Activated CD4-positive, alpha-beta T cell treated with anti-CD3 and anti-CD28 coated beads for 4 hours (primary cell): ENCODE measurements around the gene FBLIM1.

ENCODE experiments used
- DNase-seq, 2 donors: peaks; one replicate each; pipeline ENCODE4 v3.0.0-alpha.2; 2020

The FBLIM1 gene

DNA sequence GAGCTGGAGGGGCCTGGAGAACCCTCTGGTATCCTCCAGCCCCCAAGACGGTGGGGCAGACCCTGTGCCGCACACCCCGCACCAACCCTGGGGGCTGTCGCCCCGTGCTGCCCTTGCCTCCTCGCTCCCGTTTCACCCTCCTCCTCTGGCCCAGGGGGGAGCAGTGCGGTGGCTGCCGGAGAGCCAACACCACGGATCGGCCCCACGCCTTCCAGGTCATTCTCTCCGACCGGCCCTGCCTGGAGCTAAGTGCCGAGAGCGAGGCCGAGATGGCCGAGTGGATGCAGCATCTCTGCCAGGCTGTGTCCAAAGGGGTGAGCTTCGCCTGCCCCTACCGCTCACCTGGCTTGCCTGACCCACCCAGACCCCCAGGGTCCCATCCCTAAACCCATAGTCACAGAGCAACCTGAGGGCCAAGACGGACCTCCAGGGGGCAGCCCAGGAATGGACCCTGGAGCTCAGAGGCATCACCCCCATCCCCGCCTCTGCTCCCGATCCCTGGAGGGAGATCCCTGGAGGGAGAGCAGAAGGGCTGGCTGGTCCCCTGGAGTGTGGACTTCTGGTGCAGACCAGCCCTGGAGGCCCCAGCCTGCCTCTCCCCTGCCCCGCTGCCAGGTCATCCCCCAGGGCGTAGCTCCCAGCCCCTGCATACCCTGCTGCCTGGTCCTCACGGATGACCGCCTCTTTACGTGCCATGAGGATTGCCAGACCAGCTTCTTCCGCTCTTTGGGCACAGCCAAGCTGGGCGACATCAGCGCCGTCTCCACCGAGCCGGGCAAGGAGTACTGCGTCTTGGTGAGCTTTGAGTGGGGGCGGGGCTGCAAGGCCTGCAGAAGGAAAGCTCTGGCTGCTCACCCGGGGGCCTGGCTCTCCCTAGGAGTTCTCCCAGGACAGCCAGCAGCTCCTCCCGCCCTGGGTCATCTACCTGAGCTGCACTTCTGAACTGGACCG is 26.6 kb upstream of the FBLIM1 start:
- no peak for DNase-seq

DNA sequence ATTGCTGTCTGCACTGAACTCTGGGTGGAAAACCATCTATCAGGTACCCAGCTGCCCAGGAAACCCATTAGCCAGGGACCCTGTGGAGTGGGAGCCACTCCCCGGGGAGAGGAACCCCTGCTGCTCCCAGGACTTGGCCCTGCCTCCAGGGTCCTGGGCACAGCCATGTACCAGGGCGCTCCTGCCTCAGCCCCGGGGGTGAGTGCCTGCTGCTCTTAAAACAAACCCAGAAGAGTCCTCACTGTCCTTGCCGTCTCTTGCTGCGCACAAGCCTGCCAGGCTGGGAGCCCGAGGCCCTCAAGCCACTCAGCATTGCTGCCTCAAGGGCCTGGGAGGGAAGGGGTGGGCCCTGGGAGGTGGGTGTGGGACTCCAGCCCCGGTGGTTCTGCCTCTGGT is 25.9 kb upstream of the FBLIM1 start:
- DNase-seq, result no peak

DNA sequence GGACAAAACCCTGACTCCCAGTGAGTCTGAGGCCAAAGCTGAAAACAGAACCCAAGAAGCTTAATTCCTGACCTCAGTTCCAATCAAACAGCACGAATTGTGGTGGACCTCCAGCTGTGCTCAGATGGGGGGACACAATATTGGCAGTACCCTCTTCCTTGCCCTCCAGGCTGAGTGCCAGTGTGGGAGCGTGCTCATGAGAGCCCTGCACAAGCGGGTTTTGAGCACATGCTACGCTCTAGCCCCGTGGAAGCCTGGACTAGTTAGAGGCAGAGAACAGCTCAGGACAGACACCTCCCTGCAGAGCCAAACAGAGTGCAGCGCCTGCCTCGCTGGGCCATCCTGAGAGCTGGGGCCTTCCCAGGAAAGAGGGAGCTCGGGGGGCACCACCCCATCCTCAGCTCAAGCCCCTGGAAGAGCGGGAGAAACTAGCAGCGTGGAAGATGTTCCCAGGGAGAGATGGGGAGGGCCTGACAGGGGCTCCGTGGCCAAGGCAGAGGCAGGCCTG is 25.3 kb upstream of the FBLIM1 start:
- no peak for DNase-seq

DNA sequence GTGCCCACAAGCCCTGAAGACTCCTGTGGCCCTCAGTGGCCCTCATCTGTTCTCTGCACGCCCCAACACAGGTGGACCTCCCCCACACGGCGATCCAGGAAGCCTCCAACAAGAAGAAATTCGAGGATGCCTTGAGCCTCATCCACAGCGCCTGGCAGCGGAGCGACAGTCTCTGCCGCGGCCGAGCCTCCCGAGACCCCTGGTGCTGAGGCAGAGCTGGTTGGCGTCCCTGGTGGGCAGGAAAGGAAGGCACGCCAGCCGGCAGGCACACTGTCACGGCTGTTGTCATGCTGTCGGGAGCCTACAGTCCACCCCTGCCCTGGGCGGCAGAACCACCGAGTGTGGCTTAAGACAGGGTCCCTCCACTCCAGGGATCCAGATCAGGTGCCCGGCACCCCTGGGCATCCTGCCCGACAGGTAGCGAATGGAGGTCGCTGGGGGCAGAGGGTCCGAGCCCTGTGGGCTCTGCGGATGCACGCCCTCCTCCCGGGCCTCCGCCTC is 24.8 kb upstream of the FBLIM1 start:
- DNase-seq, result no peak

DNA sequence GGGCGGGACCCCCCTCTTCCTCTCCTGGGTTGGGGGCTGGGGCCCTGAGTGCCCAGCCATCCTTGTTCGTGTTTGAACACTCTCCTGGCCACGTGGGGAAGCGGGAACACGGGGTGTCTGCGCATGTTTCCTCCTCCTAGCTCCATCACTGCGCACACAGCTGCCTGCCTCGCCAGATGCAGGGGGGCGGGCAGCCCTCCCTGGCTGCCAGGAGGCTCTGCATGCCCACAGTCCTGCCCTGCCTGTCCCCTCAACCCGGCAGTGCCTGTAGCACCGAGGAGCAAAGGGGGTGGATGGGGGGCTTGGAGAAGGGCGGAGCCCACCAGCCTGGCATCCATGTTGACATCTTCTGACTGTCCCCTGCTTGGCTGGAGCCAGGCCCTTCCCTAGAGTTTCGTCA is 24.3 kb upstream of the FBLIM1 start:
- no peak for DNase-seq

DNA sequence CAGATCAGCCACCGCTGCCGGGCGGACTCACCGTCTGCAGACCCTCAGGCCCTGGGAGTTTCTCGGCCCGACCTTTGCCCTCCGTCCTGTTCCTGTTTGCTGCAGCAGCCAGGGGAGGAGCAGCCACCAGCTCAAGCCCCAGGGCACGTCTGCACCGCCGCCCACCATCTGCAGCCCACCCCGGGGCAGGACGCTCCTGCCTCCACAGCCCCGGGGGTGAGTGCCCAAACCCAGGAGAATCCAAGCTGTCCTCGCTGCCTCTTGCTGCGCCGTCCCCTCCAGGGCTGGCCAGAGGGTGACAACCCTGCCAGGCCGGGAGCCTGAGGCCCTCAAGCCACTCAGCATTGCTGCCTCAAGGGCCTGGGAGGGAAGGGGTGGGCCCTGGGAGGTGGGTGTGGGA is 23.7 kb upstream of the FBLIM1 start:
- no peak for DNase-seq

DNA sequence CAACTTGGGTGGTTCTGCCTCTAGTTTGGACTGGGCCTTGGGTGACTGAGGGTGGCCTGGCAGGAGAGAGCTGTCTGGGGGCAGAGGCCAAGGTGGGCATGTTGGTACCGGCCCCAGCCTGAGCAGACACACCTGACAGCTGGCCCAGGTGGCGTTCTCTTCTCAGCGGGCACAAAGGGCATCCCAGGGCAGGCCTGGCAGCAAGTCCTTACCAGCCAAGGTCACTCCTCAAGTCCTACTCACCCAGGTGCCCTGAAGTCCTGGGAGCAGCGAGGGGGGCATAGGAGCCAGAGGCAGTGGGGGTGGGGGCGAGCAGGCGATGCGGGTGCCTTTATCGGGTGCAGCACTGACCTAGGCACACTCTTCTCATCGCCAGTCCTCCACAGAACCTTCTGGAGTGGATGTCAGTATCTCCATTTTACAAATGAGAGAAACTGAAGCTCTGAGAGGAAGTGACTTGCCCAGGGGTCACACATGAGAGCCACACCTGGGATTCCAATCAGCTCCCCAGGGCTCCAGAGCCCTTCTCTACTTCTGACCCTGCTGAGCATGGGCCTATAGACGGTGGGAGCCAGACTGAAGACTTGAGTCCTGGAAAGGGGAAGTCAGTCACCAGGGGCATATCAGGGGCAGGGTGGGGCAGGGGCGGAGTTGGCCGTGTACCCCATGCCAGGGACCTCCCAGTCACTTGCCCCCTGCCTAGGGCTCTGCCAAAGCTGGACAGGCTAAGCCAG is 23.1 kb upstream of the FBLIM1 start:
- DNase-seq, result no peak

DNA sequence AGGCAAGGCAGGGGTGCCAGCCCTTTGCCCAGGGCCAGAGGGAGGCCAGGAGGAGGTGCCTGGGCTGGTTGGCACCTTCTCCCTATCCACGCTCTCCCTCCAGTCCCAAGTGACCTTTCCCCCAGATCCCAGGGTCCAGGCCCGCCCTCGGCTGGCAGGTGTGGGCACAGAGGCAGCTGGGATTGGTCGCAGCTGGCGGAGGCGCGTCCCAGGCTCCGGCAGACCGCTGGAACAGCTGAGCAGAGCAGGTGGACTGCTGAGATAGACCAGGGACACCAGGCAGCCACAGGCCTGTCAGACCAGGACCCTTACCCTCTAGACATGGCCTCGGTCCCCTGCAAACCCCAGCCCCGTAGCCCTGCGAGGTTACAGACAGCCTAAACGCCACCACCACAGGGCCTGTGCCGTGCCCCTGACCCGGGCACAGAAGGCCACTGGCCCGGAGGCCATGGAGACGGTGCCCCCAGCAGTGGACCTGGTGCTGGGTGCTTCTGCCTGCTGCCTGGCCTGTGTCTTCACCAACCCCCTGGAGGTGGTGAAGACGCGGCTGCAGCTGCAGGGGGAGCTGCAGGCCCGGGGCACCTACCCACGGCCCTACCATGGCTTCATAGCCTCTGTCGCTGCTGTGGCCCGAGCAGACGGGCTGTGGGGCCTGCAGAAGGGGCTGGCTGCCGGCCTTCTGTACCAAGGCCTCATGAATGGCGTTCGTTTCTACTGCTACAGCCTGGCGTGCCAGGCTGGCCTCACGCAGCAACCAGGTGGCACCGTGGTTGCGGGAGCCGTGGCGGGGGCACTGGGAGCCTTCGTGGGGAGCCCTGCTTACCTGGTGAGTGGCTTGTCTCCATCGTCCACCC is 22.3 kb upstream of the FBLIM1 start, which contains the start of gene SLC25A34:
Gene SLC25A34, plus strand, starts transcription at position 221 of the 854 bp plus-strand sequence. Its CDS starts 228 bp downstream, at position 449.
- DNase-seq, result no peak

DNA sequence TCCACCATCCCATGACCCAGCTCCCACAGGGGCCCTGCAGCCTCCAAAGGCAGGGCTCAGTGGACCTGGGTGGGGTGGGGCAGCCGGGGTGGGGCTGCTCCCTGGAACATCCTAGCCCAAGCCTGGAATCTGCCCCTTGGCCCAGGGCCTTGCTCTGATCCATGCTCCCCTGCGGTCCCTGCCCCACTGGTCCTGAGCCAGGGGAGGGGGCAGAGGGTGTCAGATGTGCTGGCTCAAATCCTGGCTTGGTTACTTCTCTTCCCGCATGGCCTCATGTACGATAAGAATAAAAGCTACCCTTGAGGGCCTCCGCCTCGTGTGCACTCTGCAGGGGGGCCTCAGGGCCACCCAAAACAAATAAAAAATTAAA is 21.7 kb upstream of the FBLIM1 start:
- no peak for DNase-seq

DNA sequence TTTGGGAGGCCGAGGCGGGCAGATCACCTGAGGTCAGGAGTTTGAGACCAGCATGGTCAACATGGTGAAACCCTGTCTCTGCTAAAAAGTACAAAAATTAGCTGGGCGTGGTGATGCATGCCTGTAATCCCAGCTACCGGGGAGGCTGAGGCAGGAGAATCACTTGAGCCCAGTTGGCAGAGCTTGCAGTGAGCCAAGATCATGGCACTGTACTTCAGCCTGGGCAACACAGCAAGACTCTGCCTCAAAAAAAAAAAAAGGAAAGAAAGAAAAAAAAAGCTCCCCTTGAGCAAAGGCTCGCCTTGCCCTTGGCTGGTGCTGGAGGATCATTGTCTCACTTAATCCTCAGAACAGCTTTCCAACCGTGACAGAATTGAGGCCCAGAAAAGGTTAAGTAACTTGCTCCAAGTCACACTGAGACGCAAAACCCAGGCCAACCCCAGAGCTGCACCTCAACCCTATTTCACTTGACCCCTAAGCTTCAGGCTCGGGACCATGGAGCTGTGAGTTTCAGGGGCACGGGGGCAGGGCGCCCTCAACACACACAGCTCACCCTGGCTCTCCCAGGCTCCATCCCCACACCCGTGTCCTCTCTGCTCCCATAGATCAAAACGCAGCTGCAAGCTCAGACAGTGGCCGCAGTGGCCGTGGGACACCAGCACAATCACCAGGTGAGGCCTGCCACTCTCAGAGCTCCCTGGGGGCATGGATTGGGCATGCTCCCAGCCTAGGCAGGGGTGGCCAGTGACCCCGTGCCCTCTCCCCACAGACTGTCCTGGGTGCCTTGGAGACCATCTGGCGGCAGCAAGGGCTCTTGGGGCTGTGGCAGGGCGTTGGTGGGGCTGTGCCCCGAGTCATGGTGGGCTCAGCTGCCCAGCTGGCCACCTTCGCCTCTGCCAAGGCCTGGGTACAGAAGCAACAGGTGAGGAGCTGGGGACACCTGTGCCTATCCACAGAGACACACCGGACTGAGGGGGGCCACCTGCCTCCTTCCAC is 21.0 kb upstream of the FBLIM1 start:
- no peak for DNase-seq

DNA sequence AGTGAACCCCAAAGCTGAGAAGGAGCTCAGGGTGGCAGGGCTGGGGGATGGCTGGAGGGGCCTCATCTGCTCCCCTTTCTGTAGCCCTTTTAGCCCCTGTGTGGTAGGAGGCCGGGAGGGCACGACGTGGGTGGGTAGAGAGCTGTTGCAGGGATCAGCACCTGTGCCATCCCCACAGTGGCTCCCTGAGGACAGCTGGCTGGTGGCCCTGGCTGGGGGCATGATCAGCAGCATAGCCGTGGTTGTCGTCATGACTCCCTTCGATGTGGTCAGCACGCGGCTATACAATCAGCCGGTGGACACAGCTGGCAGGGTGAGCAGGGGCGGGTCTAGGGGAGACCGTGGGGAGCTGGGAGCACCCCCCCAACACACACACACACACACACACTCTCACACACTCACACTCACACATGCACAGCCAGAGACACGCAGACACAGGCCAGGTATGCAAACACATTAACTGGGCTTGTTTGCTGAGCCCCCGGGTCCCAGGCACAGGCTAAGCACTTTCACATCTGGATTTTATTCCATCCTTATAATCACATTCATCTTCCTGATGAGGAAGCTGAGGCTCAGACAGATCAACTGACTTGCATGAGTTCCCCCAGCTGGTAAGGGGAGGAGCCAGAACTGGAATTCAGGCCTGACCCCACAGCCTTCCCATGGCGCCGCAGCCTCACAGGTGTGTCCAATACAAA is 20.0 kb upstream of the FBLIM1 start:
- DNase-seq, result no peak

DNA sequence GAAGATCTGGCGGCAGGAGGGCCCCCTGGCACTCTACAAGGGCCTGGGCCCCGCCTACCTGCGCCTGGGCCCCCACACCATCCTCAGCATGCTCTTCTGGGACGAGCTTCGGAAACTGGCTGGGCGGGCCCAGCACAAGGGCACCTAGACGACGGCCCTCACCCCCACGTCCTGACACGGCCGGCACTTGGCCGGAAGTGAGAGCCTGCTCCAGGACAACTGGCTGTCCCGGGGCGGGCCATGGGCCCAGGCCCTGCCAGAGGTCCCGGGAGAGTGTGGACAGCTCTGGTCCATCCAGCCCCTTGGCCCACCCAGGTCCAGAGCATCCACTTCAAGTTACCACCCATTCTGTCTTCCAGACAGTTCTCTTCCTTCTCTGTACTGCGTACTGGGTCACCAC is 19.3 kb upstream of the FBLIM1 start:
- no peak for DNase-seq

DNA sequence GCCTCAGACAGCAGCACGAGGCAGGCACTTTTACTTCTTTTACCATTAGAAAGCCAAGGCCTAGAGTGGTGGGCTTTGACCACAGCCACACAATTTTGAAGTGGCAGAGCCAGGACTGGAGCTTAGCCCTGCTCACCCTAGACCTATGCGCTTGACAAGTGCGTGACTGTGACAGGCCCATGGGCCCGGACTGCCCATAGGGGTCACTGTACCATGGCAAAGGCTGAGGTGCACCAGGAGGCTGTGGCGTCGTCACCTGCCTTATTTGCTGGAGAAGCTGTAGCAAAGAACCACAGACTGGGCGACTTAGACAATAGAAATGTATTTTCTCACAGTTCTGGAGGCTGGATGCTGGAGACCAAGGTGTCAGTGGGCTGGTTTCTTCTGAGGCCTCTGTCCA is 18.9 kb upstream of the FBLIM1 start:
- DNase-seq, result no peak

DNA sequence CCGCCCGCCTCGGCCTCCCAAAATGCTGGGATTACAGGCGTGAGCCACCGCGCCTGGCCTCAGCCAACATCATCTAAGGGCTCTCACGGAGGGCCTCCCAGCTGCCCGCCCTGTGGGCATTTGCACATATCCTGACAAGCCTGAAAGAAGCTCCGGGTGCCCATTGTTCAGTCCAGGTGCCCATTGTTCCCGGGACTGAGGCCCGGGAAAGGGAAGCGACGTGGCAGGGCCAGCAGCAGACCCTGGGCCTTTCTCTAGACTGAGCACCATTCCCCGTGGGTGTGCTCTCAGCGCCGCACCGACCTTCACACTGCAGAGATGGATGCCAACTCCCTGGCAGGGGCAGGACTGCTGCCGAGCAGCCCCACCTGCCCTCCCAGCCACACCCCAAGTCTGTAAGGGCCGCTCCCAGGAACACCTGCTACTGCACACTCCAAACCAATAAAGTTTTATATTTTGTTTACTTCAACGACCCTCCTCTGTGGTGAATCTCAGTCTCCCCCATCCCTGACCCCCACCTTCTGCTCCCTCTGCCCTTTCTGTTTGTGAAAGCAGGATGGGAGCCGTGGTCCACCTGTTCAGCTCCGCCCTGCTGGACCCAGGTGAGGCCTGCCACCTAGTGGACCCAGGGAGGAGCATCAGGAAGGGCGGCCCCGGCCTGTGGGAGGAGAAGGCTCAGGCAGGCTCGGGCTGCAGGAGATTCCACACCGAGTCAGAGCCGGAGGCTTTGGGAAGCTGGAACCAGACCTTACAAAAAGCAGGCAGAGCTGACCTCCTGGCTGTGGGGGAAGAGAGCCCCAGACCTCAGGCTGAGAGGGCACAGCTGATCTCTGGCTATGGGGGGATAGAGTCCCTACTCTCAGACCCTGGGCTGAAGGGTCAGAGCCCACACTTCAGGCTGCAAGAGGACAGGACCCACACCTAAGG is 17.4 kb upstream of the FBLIM1 start:
- DNase-seq, result peak; percentile 57 to 62

DNA sequence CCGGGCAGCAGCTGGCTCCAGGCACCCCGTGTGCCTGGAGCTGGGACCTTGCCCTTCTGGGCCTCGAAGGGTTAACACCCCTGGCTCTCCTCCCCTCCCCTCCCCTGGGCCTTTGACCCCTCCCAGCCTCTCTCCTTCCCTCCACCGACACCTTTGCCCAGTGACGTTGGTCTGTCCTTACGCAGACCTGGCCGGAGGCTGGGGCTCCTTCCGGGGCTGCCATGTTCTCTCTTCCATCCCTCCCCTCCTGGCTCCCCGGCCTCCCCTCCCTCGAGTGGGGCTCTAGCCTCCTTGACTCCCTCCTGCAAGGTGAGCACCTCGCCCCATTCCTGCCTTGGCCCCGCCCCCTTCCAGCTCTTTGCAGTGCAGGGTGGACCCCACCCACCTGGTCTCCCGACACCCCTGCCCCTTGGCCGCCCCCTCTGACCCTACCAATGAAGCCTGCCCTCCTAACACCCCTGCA is 16.2 kb upstream of the FBLIM1 start, which contains the start of gene TMEM82:
Gene TMEM82, plus strand, starts transcription at position 161 of the 463 bp plus-strand sequence. Its CDS starts 61 bp downstream, at position 222.
- DNase-seq, result no peak

DNA sequence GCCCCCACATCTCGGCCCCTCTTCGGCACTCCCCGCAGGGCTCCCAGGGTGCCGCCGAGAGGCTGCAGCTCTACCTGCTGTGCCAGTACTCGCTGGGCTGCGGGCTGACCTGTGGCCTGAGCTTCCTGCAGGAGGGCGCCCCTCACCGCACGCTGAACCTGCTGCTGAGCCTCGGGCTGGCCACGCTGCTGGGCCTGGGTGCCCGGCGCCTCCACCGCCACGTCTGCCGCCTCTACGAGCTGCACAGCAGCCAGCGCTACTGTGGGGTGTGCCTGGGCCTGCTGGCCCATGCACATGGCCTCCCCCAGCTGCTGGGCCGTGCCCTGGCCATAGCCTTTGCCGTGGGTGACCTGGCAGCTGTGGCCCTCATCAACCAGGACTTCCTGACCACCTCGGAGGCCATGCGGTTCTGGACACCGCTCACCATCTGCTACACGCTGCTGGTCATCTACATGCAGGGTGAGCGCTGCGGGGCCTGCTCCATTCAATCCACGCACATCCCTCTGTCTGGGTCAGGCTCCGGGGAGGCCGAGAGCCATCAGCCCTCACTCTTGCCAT is 14.4 kb upstream of the FBLIM1 start:
- DNase-seq, result no peak

DNA sequence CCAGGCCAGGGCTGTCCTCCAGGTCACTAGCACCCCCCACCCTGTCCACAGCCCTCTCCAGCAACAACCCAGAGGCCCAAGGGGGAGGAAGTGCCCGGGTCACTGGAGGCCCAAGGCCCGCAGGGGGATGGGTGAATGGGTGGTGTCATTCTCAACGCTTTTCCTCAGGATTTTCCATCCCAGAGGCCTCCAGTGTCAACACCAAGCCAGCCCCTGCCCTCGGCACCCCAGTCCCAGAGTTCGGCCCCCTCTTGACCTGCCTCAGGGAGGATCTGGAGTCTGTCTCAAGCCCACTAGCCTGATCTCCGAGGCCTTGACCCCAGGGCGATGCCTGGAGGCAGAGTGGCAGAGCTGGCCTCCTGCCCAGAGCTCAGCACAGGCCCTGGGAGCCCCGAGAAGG is 11.2 kb upstream of the FBLIM1 start:
- DNase-seq, result no peak

DNA sequence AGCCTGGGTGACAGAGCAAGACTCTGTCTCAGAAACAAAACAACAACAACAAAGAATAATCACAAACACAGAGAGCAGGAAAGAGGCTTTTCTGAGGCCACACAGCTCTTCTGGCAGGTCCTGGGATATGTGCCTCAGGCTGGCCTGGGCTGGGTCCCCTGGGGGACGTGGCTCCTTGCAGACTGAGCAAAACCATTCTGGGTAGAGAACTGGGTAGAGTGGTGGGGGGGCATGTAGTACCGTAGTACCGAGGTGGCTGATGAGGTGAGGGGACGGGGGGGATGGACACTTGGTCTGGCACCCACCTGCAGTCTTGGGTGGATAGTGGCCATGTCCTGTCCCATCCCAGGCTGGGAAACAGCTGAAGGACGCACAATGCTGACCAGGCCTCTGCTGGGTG is 10.3 kb upstream of the FBLIM1 start:
- no peak for DNase-seq
